NCI-H510A treated with DMSO at 0.1 percent for 48 hours (cell line): Measurements from ENCODE around the gene BPI.
"Not testable (repeated sequence)": the region's sequence is repeated elsewhere in the genome, so short reads cannot be mapped to it uniquely, and the experiment has no call there.

Source experiments
- DNase-seq: peaks from one replicate; lab custom pipeline; 2025; lab: John Stamatoyannopoulos, UW

The BPI gene

GRCh38 chr20:38303908-38304379 lies at the start of gene BPI:
Gene BPI (plus strand): TSS chr20:38304156. CDS start chr20:38304224, 68 bp downstream.
- DNase-seq = no peak

GRCh38 chr20:38254621-38255020 lies 49.3 kb upstream of the BPI start:
- not testable (repeated sequence) for DNase-seq

GRCh38 chr20:38255393-38255792 lies 48.6 kb upstream of the BPI start:
- DNase-seq = no peak

- no peak for DNase-seq
Observed at GRCh38 chr20:38256021-38256420, 47.9 kb upstream of the BPI start.

GRCh38 chr20:38256966-38257365 lies 47.0 kb upstream of the BPI start:
- no peak for DNase-seq

GRCh38 chr20:38258545-38259215 lies 45.3 kb upstream of the BPI start:
- no peak for DNase-seq

- DNase-seq = no peak
Observed at GRCh38 chr20:38260025-38260377, 44.0 kb upstream of the BPI start.

GRCh38 chr20:38260378-38261053 lies 43.4 kb upstream of the BPI start, which contains the start of gene KIAA1755:
Gene KIAA1755 (minus strand): TSS chr20:38260735. CDS start chr20:38260500, 235 bp downstream.
- no peak for DNase-seq

- DNase-seq = no peak
Observed at GRCh38 chr20:38261054-38261390, 42.9 kb upstream of the BPI start.

- DNase-seq = no peak
Observed at GRCh38 chr20:38262931-38263330, 41.0 kb upstream of the BPI start.

- DNase-seq = no peak
Observed at GRCh38 chr20:38266426-38266825, 37.5 kb upstream of the BPI start.

- no peak for DNase-seq
Observed at GRCh38 chr20:38267296-38267695, 36.7 kb upstream of the BPI start.

- DNase-seq = no peak
Observed at GRCh38 chr20:38267901-38268514, 35.9 kb upstream of the BPI start.

GRCh38 chr20:38269040-38269439 lies 34.9 kb upstream of the BPI start:
- DNase-seq = no peak

- no peak for DNase-seq
Observed at GRCh38 chr20:38269715-38270114, 34.2 kb upstream of the BPI start.

GRCh38 chr20:38270869-38271605 lies 32.9 kb upstream of the BPI start:
- no peak for DNase-seq

- no peak for DNase-seq
Observed at GRCh38 chr20:38271608-38272120, 32.3 kb upstream of the BPI start.

GRCh38 chr20:38272398-38272797 lies 31.6 kb upstream of the BPI start:
- no peak for DNase-seq

- no peak for DNase-seq
Observed at GRCh38 chr20:38272961-38273360, 31.0 kb upstream of the BPI start.

GRCh38 chr20:38275815-38276550 lies 28.0 kb upstream of the BPI start:
- DNase-seq = no peak

GRCh38 chr20:38277285-38277684 lies 26.7 kb upstream of the BPI start:
- no peak for DNase-seq

GRCh38 chr20:38277691-38278090 lies 26.3 kb upstream of the BPI start:
- no peak for DNase-seq
